ENCODE data around the gene AGO3.

- TF ChIP-seq POLR2A (IDR thresholded peaks at IDR 0.05) = no peak
- no peak for TF ChIP-seq CTCF (IDR thresholded peaks at IDR 0.05)
Observed at GRCh38 chr1:36109041-36109679, 178.3 kb downstream of the AGO3 start.

Data from uterus (tissue), 2 donors.